ENCODE measurements around the gene RCN1.

RCN1 gene

DNA sequence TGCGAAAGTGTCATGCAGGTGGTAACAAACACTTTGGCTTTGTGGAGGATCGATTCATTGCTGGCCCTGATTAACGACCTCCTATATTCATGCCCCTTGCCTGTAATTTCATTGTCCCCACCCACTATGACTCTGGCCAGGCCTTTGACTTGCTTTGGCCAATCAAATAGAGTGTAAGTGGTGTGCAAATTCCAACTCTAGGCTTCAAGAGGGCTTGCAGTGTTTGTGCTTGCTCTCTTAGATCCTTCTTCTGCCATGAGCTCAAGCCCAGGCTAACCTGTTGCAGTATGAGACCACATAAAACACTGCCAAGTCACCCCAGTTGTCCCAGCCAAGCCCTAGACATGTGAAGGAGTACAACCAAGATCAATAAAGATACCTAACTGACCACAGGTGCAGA, 48.0 kb downstream of the RCN1 start:
- no peak overlapping the region for H3K4me3 ChIP-seq (ENCODE audit: low read length in 2 of 2)
- H3K79me1 ChIP-seq (ENCODE audit: low read depth, low read length): no peaks in the 10 kb centered on the region
- no CpG with 5 or more reads among the region's 3 CpGs for WGBS, 2 donors (ENCODE audit: extremely low coverage in 2 of 2, insufficient read length in 2 of 2, insufficient replicate concordance in 1 of 2)

GRCh38 chr11:32139896-32140520, 49.1 kb downstream of the RCN1 start:
- Histone ChIP-seq H3K18ac (ENCODE audit: low read length) (no peak overlapping the region), H3K9me3 (replicated peaks in 1 of 2; ENCODE audit: control insufficient read depth in 2 of 2, insufficient read depth in 1 of 2, low read depth in 1 of 2, low read length in 2 of 2) (no peaks in the 10 kb centered on the region), H3K79me1 (ENCODE audit: low read depth, low read length) (no peaks in the 10 kb centered on the region), H3K36me3 (replicated peaks in 1 of 2; ENCODE audit: control insufficient read depth in 2 of 2, insufficient read depth in 2 of 2, low read length in 2 of 2) (no peaks in the 10 kb centered on the region), H3K9ac (ENCODE audit: low read depth, low read length, poor library complexity) (no peak overlapping the region), H4K8ac (ENCODE audit: low read depth, low read length) (no peak overlapping the region), H3K14ac (ENCODE audit: low read length) (no peak overlapping the region), H3K4me3 (ENCODE audit: low read length in 2 of 2) (no peak overlapping the region), H2BK12ac (ENCODE audit: low read length) (no peak overlapping the region), H3K27me3 (ENCODE audit: control insufficient read depth in 3 of 3, insufficient read depth in 3 of 3, low read depth in 1 of 3, low read length in 3 of 3) (no peaks in the 10 kb centered on the region), H3K23ac (ENCODE audit: low read depth, low read length, poor library complexity) (no peak overlapping the region), H3K4me1 (ENCODE audit: control insufficient read depth in 2 of 2, insufficient read depth in 1 of 2, low read depth in 1 of 2, low read length in 2 of 2) (no peaks in the 10 kb centered on the region), H2BK5ac (ENCODE audit: low read length) (no peak overlapping the region), H2AFZ (ENCODE audit: low read length) (no peak overlapping the region), H2BK120ac (ENCODE audit: low read depth, low read length) (no peak overlapping the region), H2AK5ac (ENCODE audit: low read depth, low read length) (no peak overlapping the region), H3K27ac (replicated peaks; ENCODE audit: low read length) (no peak overlapping the region), H3K4me2 (ENCODE audit: insufficient read depth, low read length, poor library complexity, severe bottlenecking) (no peak overlapping the region), H2BK15ac (ENCODE audit: low read length) (no peak overlapping the region), H4K91ac (ENCODE audit: low read depth, low read length, poor library complexity) (no peak overlapping the region), H3K4ac (ENCODE audit: low read length) (no peak overlapping the region)
- no CpG with 5 or more reads among the region's 4 CpGs for WGBS, 2 donors (ENCODE audit: extremely low coverage in 2 of 2, insufficient read length in 2 of 2, insufficient replicate concordance in 1 of 2)
- no peak for DNase-seq (ENCODE audit: low spot score)

More for the DNA sequence above, 48.0 kb downstream of the RCN1 start:
- Histone ChIP-seq H3K23ac (ENCODE audit: low read depth, low read length, poor library complexity) (no peak overlapping the region), H3K36me3 (replicated peaks in 1 of 2; ENCODE audit: control insufficient read depth in 2 of 2, insufficient read depth in 2 of 2, low read length in 2 of 2) (no peaks in the 10 kb centered on the region), H2BK5ac (ENCODE audit: low read length) (no peak overlapping the region), H2AK5ac (ENCODE audit: low read depth, low read length) (no peak overlapping the region), H3K27me3 (ENCODE audit: control insufficient read depth in 3 of 3, insufficient read depth in 3 of 3, low read depth in 1 of 3, low read length in 3 of 3) (no peaks in the 10 kb centered on the region), H4K91ac (ENCODE audit: low read depth, low read length, poor library complexity) (no peak overlapping the region), H3K14ac (ENCODE audit: low read length) (no peak overlapping the region), H3K4me2 (ENCODE audit: insufficient read depth, low read length, poor library complexity, severe bottlenecking) (no peak overlapping the region), H3K18ac (ENCODE audit: low read length) (no peak overlapping the region), H3K4ac (ENCODE audit: low read length) (no peak overlapping the region), H3K9me3 (replicated peaks in 1 of 2; ENCODE audit: control insufficient read depth in 2 of 2, insufficient read depth in 1 of 2, low read depth in 1 of 2, low read length in 2 of 2) (no peaks in the 10 kb centered on the region), H4K8ac (ENCODE audit: low read depth, low read length) (no peak overlapping the region), H2BK15ac (ENCODE audit: low read length) (no peak overlapping the region), H2BK120ac (ENCODE audit: low read depth, low read length) (no peak overlapping the region), H2AFZ (ENCODE audit: low read length) (no peak overlapping the region), H2BK12ac (ENCODE audit: low read length) (no peak overlapping the region), H3K27ac (replicated peaks; ENCODE audit: low read length) (no peak overlapping the region), H3K9ac (ENCODE audit: low read depth, low read length, poor library complexity) (no peak overlapping the region), H3K4me1 (ENCODE audit: control insufficient read depth in 2 of 2, insufficient read depth in 1 of 2, low read depth in 1 of 2, low read length in 2 of 2) (no peaks in the 10 kb centered on the region)
- no peak for DNase-seq (ENCODE audit: low spot score)

- Histone ChIP-seq H3K4me3 (ENCODE audit: low read length in 2 of 2) (no peak overlapping the region), H3K9ac (ENCODE audit: low read depth, low read length, poor library complexity) (no peak overlapping the region), H2BK5ac (ENCODE audit: low read length) (no peak overlapping the region), H3K79me1 (ENCODE audit: low read depth, low read length) (no peaks in the 10 kb centered on the region), H4K91ac (ENCODE audit: low read depth, low read length, poor library complexity) (no peak overlapping the region), H3K23ac (ENCODE audit: low read depth, low read length, poor library complexity) (no peak overlapping the region), H3K14ac (ENCODE audit: low read length) (no peak overlapping the region), H2BK120ac (ENCODE audit: low read depth, low read length) (no peak overlapping the region), H3K9me3 (replicated peaks in 1 of 2; ENCODE audit: control insufficient read depth in 2 of 2, insufficient read depth in 1 of 2, low read depth in 1 of 2, low read length in 2 of 2) (no peaks in the 10 kb centered on the region), H3K36me3 (replicated peaks in 1 of 2; ENCODE audit: control insufficient read depth in 2 of 2, insufficient read depth in 2 of 2, low read length in 2 of 2) (no peaks in the 10 kb centered on the region), H3K27me3 (ENCODE audit: control insufficient read depth in 3 of 3, insufficient read depth in 3 of 3, low read depth in 1 of 3, low read length in 3 of 3) (peaks cover 0 to 5% (median 0%) of the 10 kb centered on the region in 3 experiments), H3K4me2 (ENCODE audit: insufficient read depth, low read length, poor library complexity, severe bottlenecking) (no peak overlapping the region), H3K4me1 (ENCODE audit: control insufficient read depth in 2 of 2, insufficient read depth in 1 of 2, low read depth in 1 of 2, low read length in 2 of 2) (no peaks in the 10 kb centered on the region), H2AK5ac (ENCODE audit: low read depth, low read length) (no peak overlapping the region), H2AFZ (ENCODE audit: low read length) (no peak overlapping the region), H2BK15ac (ENCODE audit: low read length) (no peak overlapping the region), H3K4ac (ENCODE audit: low read length) (no peak overlapping the region), H4K8ac (ENCODE audit: low read depth, low read length) (no peak overlapping the region), H2BK12ac (ENCODE audit: low read length) (no peak overlapping the region), H3K18ac (ENCODE audit: low read length) (no peak overlapping the region), H3K27ac (replicated peaks; ENCODE audit: low read length) (no peak overlapping the region)
- WGBS, 2 donors (ENCODE audit: extremely low coverage in 2 of 2, insufficient read length in 2 of 2, insufficient replicate concordance in 1 of 2): no CpG with 5 or more reads among the region's 6 CpGs
- DNase-seq (ENCODE audit: low spot score): no peak
These were observed 51.1 kb downstream of the RCN1 start for GRCh38 chr11:32141745-32142546.

GRCh38 chr11:32143378-32143777, 52.5 kb downstream of the RCN1 start:
- H4K91ac ChIP-seq (ENCODE audit: low read depth, low read length, poor library complexity): no peak overlapping the region
- H3K4me3 ChIP-seq (ENCODE audit: low read length in 2 of 2): no peak overlapping the region

More at GRCh38 chr11:32143378-32143777, 52.5 kb downstream of the RCN1 start:
- Histone ChIP-seq H2BK120ac (ENCODE audit: low read depth, low read length) (no peak overlapping the region), H3K4me1 (ENCODE audit: control insufficient read depth in 2 of 2, insufficient read depth in 1 of 2, low read depth in 1 of 2, low read length in 2 of 2) (no peaks in the 10 kb centered on the region), H3K27ac (replicated peaks; ENCODE audit: low read length) (no peak overlapping the region), H3K79me1 (ENCODE audit: low read depth, low read length) (no peaks in the 10 kb centered on the region), H3K23ac (ENCODE audit: low read depth, low read length, poor library complexity) (no peak overlapping the region), H2AK5ac (ENCODE audit: low read depth, low read length) (no peak overlapping the region), H2BK15ac (ENCODE audit: low read length) (no peak overlapping the region), H3K27me3 (ENCODE audit: control insufficient read depth in 3 of 3, insufficient read depth in 3 of 3, low read depth in 1 of 3, low read length in 3 of 3) (peaks cover 0 to 10% (median 0%) of the 10 kb centered on the region in 3 experiments), H2BK12ac (ENCODE audit: low read length) (no peak overlapping the region), H3K9ac (ENCODE audit: low read depth, low read length, poor library complexity) (no peak overlapping the region), H3K4me2 (ENCODE audit: insufficient read depth, low read length, poor library complexity, severe bottlenecking) (no peak overlapping the region), H3K14ac (ENCODE audit: low read length) (no peak overlapping the region), H2AFZ (ENCODE audit: low read length) (no peak overlapping the region), H3K4ac (ENCODE audit: low read length) (no peak overlapping the region), H2BK5ac (ENCODE audit: low read length) (no peak overlapping the region), H4K8ac (ENCODE audit: low read depth, low read length) (no peak overlapping the region), H3K36me3 (replicated peaks in 1 of 2; ENCODE audit: control insufficient read depth in 2 of 2, insufficient read depth in 2 of 2, low read length in 2 of 2) (no peaks in the 10 kb centered on the region), H3K9me3 (replicated peaks in 1 of 2; ENCODE audit: control insufficient read depth in 2 of 2, insufficient read depth in 1 of 2, low read depth in 1 of 2, low read length in 2 of 2) (no peaks in the 10 kb centered on the region), H3K18ac (ENCODE audit: low read length) (no peak overlapping the region)
- no CpG with 5 or more reads among the region's 8 CpGs for WGBS, 2 donors (ENCODE audit: extremely low coverage in 2 of 2, insufficient read length in 2 of 2, insufficient replicate concordance in 1 of 2)
- DNase-seq (ENCODE audit: low spot score): no peak

Data from neuronal stem cell (in vitro differentiated cells).